ENCODE measurements around the gene IGSF23. TPM values are rescaled to one million over a fixed set of nuclear protein-coding genes. Genes with fewer than 3 reads are reported as not detected.

The IGSF23 gene
- total and polyA plus RNA-seq, 7 donors: 0.23 to 0.30 TPM; not detected in 5

- intact Hi-C loops (cut with DNase I): no loop called here
Observed at GRCh38 chr19:44611812-44612295, 1.5 kb upstream of the IGSF23 start.

GRCh38 chr19:44614313-44614712, 950 bp downstream of the IGSF23 start:
- TF ChIP-seq CTCF (IDR thresholded peaks at IDR 0.05): no peak
- Histone ChIP-seq H3K36me3 (ENCODE audit: insufficient read depth in 1 of 2, low read depth in 1 of 2) (no peaks in the 10 kb centered on the region), H3K27ac (no peak overlapping the region), H3K27me3 (ENCODE audit: insufficient read depth in 3 of 3, low read length in 2 of 3) (no peaks in the 10 kb centered on the region), H3K4me3 (no peak overlapping the region), H3K4me1 (no peaks in the 10 kb centered on the region), H3K9me3 (no peaks in the 10 kb centered on the region)
- 96 to 97% (median 97%) methylated on average over 10 of the region's 10 CpGs for WGBS, 3 donors
- DNase-seq (no peak), ATAC-seq (no peak)
- intact Hi-C loops (cut with DNase I): no loop called here

More at GRCh38 chr19:44611812-44612295, 1.5 kb upstream of the IGSF23 start:
- H3K36me3 ChIP-seq (ENCODE audit: insufficient read depth in 1 of 2, low read depth in 1 of 2): no peaks in the 10 kb centered on the region
- WGBS, 3 donors: 93 to 98% (median 96%) methylated on average over 2 of the region's 2 CpGs
- no peak overlapping the region for H3K4me3 ChIP-seq
- DNase-seq: no peak
- no peaks in the 10 kb centered on the region for H3K4me1 ChIP-seq
- ATAC-seq: no peak
- H3K9me3 ChIP-seq: no peaks in the 10 kb centered on the region
- no peak for TF ChIP-seq CTCF (IDR thresholded peaks at IDR 0.05)
- no peaks in the 10 kb centered on the region for H3K27me3 ChIP-seq (ENCODE audit: insufficient read depth in 3 of 3, low read length in 2 of 3)
- no peak overlapping the region for H3K27ac ChIP-seq

- H3K9me3 ChIP-seq: no peaks in the 10 kb centered on the region
- intact Hi-C loops (cut with DNase I): no loop called here
- no peaks in the 10 kb centered on the region for H3K4me1 ChIP-seq
- H3K27ac ChIP-seq: no peak overlapping the region
- H3K4me3 ChIP-seq: no peak overlapping the region
- 64 to 71% (median 69%) methylated on average over 5 of the region's 5 CpGs for WGBS, 3 donors
- H3K36me3 ChIP-seq (ENCODE audit: insufficient read depth in 1 of 2, low read depth in 1 of 2): no peaks in the 10 kb centered on the region
- no peak for ATAC-seq
- no peaks in the 10 kb centered on the region for H3K27me3 ChIP-seq (ENCODE audit: insufficient read depth in 3 of 3, low read length in 2 of 3)
- no peak for DNase-seq
- TF ChIP-seq CTCF (IDR thresholded peaks at IDR 0.05): no peak
Observed at GRCh38 chr19:44615863-44616247, 2.5 kb downstream of the IGSF23 start.

- WGBS, 3 donors: 68 to 75% (median 69%) methylated on average over 8 of the region's 8 CpGs
- intact Hi-C loops (cut with DNase I): no loop called here
- no peak for TF ChIP-seq CTCF (IDR thresholded peaks at IDR 0.05)
Observed at GRCh38 chr19:44617110-44617880, 3.9 kb downstream of the IGSF23 start.

More at GRCh38 chr19:44617110-44617880, 3.9 kb downstream of the IGSF23 start:
- no peaks in the 10 kb centered on the region for H3K27me3 ChIP-seq (ENCODE audit: insufficient read depth in 3 of 3, low read length in 2 of 3)
- DNase-seq (no peak), ATAC-seq (no peak)
- no peak overlapping the region for H3K27ac ChIP-seq
- H3K9me3 ChIP-seq: no peaks in the 10 kb centered on the region
- H3K4me1 ChIP-seq: no peaks in the 10 kb centered on the region
- H3K4me3 ChIP-seq: no peak overlapping the region
- no peaks in the 10 kb centered on the region for H3K36me3 ChIP-seq (ENCODE audit: insufficient read depth in 1 of 2, low read depth in 1 of 2)

All from psoas muscle (tissue), 8 donors.